IPS-18a (cell line): ENCODE data around the gene LDB3.

ENCODE experiments used
- H3K27ac ChIP-seq: one replicate; pipeline ENCODE4 v1.5.1; 2013; ENCODE audit warnings: low read length
- H3K27me3 ChIP-seq: one replicate; pipeline ENCODE4 v1.6.1; 2013; ENCODE audit warnings: mild to moderate bottlenecking, low read length; ENCODE audit not compliant: control insufficient read depth, insufficient read depth
- H3K36me3 ChIP-seq: one replicate; pipeline ENCODE4 v1.6.1; 2013; ENCODE audit warnings: low read depth, low read length; ENCODE audit not compliant: control insufficient read depth
- H3K4me1 ChIP-seq: one replicate; pipeline ENCODE4 v1.6.1; 2013; ENCODE audit warnings: low read depth, low read length; ENCODE audit not compliant: control insufficient read depth
- H3K4me3 ChIP-seq: one replicate; pipeline ENCODE4 v1.5.1; 2013; ENCODE audit warnings: low read length
- H3K9ac ChIP-seq: one replicate; pipeline ENCODE4 v1.6.1; 2013; ENCODE audit warnings: mild to moderate bottlenecking, low read length, moderate library complexity
- H3K9me3 ChIP-seq: one replicate; pipeline ENCODE4 v1.6.1; 2013; ENCODE audit warnings: low read depth, low read length; ENCODE audit not compliant: control insufficient read depth

LDB3 gene

GRCh38 chr10:86659721-86660453 is 8.4 kb upstream of the LDB3 start:
- no peak overlapping the region for H3K4me3 ChIP-seq
- H3K9me3 ChIP-seq: no peaks in the 10 kb centered on the region
- H3K27me3 ChIP-seq: no peaks in the 10 kb centered on the region
- no peaks in the 10 kb centered on the region for H3K36me3 ChIP-seq
- no peaks in the 10 kb centered on the region for H3K4me1 ChIP-seq
- H3K27ac ChIP-seq: no peak overlapping the region
- no peak overlapping the region for H3K9ac ChIP-seq

DNA sequence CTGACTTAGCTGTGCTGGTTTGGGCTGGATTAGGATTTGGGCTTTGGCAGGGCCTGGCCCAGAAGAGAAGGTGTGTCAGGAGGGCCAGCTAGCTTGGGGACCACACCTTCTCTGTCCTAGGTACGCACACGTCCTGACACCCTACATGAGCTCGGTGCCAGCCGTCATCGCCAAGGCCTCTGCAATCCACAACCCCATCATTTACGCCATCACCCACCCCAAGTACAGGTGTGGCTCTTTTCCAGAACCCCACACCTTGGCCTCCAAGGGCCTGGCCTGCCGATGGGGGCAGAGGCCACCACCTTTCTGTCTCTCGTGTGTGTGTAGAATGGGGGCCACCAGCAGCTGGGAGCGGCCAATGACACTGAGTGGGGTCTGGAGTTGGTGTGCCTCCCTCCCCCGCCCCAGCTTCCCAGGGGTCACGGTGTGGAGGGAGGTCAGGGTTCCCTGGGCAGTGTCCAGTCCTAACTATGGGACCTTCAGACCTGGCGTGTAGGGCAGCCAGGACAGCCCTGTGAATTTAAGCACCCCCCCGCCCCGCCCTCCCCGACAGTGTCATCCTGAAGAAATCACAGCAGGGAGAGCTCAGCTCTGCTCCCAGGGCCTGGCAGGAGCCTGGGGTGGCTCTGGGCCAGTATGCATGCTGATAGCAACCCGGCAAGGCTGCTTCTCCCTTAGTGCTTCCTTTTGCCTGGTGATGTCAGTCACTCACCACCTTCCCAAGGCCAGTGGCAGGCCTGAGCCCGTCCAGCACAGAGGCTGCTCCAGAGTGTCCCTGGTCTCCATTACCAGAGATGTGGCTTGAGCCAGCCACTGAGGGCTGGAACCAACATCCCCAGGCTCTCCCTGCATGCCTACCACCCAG is 6.9 kb upstream of the LDB3 start:
- no peaks in the 10 kb centered on the region for H3K27me3 ChIP-seq
- no peaks in the 10 kb centered on the region for H3K4me1 ChIP-seq
- no peaks in the 10 kb centered on the region for H3K36me3 ChIP-seq
- no peak overlapping the region for H3K27ac ChIP-seq
- H3K9me3 ChIP-seq: no peaks in the 10 kb centered on the region
- H3K9ac ChIP-seq: no peak overlapping the region
- H3K4me3 ChIP-seq: no peak overlapping the region

DNA sequence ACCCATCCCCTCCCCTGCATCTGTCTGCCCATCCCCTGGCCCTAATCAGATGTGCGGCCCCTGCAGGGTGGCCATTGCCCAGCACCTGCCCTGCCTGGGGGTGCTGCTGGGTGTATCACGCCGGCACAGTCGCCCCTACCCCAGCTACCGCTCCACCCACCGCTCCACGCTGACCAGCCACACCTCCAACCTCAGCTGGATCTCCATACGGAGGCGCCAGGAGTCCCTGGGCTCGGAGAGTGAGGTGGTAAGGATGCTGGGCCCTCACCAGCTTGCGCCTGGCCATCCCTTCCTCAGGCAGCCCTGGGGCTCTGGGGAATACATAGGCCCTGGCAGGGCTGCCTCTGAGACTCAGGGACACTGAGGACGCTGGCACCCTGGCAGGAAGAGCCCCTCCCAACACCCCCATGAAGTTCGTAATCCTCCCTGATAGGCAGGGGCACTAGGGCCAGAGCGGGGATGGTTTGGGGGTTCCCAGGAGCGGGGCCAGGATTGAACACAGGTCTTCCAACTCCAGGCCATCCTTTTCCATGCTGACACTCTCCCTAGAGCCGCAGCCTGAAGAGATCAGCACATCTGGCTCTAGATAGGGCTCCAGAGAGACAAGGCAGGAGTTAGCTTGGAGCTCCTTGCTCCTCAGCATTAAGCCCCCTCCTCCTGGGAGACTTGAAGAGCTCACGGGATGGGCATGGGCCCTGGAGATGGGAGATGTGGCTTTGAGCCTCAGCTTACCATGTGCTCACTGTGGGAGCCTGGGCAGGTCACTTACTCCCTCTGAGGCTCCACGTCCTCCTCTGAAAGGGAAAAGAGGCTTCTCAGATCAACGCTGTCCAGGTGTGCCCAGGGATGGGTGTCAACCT is 5.9 kb upstream of the LDB3 start:
- Histone ChIP-seq H3K4me3 (no peak overlapping the region), H3K4me1 (no peaks in the 10 kb centered on the region), H3K9me3 (no peaks in the 10 kb centered on the region), H3K27me3 (no peaks in the 10 kb centered on the region), H3K9ac (no peak overlapping the region), H3K36me3 (no peaks in the 10 kb centered on the region), H3K27ac (no peak overlapping the region)

DNA sequence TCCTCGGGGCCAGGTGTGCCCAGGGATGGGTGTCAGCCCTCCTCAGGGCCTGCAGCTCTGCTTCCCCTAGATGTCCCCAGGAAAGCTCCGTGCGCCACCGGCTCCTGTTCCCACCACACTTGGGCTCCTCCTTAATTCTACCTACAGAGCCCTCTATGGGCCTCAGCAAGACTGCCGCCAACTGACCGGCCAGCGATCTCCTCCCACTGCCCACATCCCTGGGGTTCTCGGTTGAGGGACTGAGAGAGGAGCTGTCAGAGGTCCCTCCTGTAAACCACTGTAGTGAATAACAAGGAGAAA is 5.3 kb upstream of the LDB3 start:
- Histone ChIP-seq H3K36me3 (no peaks in the 10 kb centered on the region), H3K4me1 (no peaks in the 10 kb centered on the region), H3K4me3 (no peak overlapping the region), H3K27ac (no peak overlapping the region), H3K9ac (no peak overlapping the region), H3K9me3 (no peaks in the 10 kb centered on the region), H3K27me3 (no peaks in the 10 kb centered on the region)

- Histone ChIP-seq H3K4me3 (no peak overlapping the region), H3K9me3 (no peaks in the 10 kb centered on the region), H3K27ac (no peak overlapping the region), H3K9ac (no peak overlapping the region), H3K36me3 (no peaks in the 10 kb centered on the region), H3K4me1 (no peaks in the 10 kb centered on the region), H3K27me3 (no peaks in the 10 kb centered on the region)
These were observed 4.6 kb upstream of the LDB3 start for GRCh38 chr10:86663576-86664339.

- Histone ChIP-seq H3K4me1 (no peaks in the 10 kb centered on the region), H3K9ac (no peak overlapping the region), H3K36me3 (no peaks in the 10 kb centered on the region), H3K27ac (no peak overlapping the region), H3K4me3 (no peak overlapping the region), H3K27me3 (no peaks in the 10 kb centered on the region), H3K9me3 (no peaks in the 10 kb centered on the region)
These were observed 3.7 kb upstream of the LDB3 start for GRCh38 chr10:86664341-86665217.

DNA sequence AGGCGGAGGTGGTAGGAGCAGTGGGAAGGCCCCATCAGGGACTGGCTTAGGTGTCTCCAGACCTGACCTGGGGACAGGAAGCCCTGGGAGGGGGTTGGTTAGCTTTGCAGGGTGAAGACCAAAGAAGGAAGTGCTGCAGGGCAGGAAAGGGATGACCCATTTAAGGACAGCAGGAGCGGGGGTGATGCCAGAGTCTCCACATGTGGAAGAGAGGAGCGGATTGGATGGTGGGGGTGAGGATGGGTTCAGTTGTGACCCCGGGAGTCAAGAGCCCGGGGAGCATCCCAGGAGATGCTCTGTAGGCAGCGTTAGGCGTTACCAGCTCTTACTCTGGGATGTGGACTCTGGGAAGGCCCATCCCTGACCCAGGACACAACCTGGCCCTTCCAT is 3.1 kb upstream of the LDB3 start:
- no peaks in the 10 kb centered on the region for H3K9me3 ChIP-seq
- H3K9ac ChIP-seq: no peak overlapping the region
- no peaks in the 10 kb centered on the region for H3K4me1 ChIP-seq
- no peaks in the 10 kb centered on the region for H3K36me3 ChIP-seq
- no peaks in the 10 kb centered on the region for H3K27me3 ChIP-seq
- H3K27ac ChIP-seq: no peak overlapping the region
- no peak overlapping the region for H3K4me3 ChIP-seq

DNA sequence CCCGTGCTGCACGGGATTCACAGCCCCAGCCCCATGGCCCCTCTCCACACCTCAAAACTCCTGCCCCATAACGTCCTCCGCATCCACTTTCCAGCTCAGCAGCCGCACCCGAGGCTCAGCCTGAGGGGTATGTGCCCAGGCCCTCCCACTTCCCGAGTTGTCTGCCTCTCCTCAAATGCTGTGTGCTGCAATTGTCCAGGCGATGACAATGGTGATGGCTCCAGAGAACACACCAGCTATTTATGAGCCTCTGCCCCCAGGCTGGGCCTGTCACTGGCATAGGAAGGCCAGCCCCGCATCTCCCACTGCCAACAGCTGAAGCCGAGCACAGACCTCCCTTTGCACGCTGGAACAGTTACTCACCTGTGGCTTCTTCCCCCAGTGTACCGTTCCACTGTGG is 2.4 kb upstream of the LDB3 start:
- Histone ChIP-seq H3K4me1 (no peaks in the 10 kb centered on the region), H3K27ac (no peak overlapping the region), H3K36me3 (no peaks in the 10 kb centered on the region), H3K9me3 (no peaks in the 10 kb centered on the region), H3K9ac (no peak overlapping the region), H3K27me3 (no peaks in the 10 kb centered on the region), H3K4me3 (no peak overlapping the region)

DNA sequence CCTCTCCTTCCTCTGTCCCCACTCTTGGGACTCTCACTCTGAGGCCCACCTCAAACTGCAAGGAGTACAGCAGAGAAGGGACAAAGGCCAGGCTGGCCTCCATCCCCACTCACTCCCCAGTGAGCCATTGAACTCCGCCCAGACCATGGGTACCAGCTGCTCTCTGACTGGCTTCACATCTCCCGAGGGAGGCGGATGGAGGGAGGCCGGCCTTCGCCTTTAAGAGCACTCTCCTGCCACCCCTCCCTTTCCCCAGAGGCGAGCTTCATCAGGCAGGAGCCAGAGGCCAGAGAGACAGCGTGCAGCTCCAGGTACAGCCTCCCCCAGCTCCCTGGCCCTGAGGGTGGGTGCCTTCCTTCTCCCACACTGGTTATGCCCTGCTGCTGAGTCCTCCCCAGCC is 1.8 kb upstream of the LDB3 start:
- H3K27me3 ChIP-seq: no peaks in the 10 kb centered on the region
- H3K9ac ChIP-seq: no peak overlapping the region
- no peak overlapping the region for H3K4me3 ChIP-seq
- H3K9me3 ChIP-seq: no peaks in the 10 kb centered on the region
- H3K36me3 ChIP-seq: no peaks in the 10 kb centered on the region
- H3K27ac ChIP-seq: no peak overlapping the region
- no peaks in the 10 kb centered on the region for H3K4me1 ChIP-seq

- no peak overlapping the region for H3K27ac ChIP-seq
- no peak overlapping the region for H3K9ac ChIP-seq
- no peaks in the 10 kb centered on the region for H3K36me3 ChIP-seq
- H3K27me3 ChIP-seq: no peaks in the 10 kb centered on the region
- H3K4me1 ChIP-seq: peaks cover 3% of the 10 kb centered on the region
- no peaks in the 10 kb centered on the region for H3K9me3 ChIP-seq
- H3K4me3 ChIP-seq: no peak overlapping the region
These were observed 710 bp upstream of the LDB3 start for GRCh38 chr10:86667421-86668181.
